ENCODE results near the gene EPAS1. TPM values are rescaled to one million over a fixed set of nuclear protein-coding genes. Genes with fewer than 3 reads are reported as not detected.
A peak's percentile ranks its signal among the peaks of the same experiment; 100 is the strongest.

EPAS1 gene
- total and polyA plus RNA-seq, 9 of the 15 experiments (the other 6 are each of a cell fraction or from before 2014, with no cell fraction given): 0.25 to 11.2 (median 4.1) TPM

DNA sequence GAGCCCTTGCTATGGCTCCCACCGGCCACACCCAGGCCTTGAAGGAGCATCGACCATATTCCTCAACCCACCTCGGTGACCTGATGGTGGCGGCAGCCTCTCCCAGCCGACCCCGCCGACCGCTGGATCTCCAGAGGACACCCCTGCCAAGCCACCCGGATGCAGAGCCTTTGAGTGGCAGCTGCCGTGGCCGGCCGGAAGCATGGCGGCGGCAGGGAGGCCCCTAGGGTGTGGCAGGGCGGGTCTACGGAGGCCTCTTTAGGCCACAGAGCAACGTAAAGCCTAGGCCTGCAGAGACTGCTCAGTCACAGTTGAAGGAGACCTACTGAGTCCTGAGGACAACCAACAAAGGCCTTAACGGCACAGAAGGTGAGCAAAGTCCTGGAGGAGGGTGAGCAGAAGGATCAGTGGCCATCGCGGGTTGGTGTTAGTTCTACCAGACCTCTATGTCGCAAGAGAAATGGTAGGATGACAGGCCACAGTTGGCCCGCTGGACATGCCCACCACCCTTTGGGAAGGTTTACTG lies 131.8 kb downstream of the EPAS1 start (continued):
- TF ChIP-seq MIER1 (IDR thresholded peaks at IDR 0.05; ENCODE audit: low read depth): no peak
- TF ChIP-seq POLR2B (IDR thresholded peaks at IDR 0.05; ENCODE audit: low read depth, partially characterized antibody): peak; percentile 83
- TF ChIP-seq HDAC3 (IDR thresholded peaks at IDR 0.05; ENCODE audit: borderline replicate concordance, partially characterized antibody): no peak
- no peak for TF ChIP-seq RBM14 (IDR thresholded peaks at IDR 0.05; ENCODE audit: borderline replicate concordance, insufficient read depth, low read depth, low read length)
- no peak for TF ChIP-seq ZNF324 (CRISPR knock-in tag; IDR thresholded peaks at IDR 0.05)
- no peak for TF ChIP-seq NFYB (IDR thresholded peaks at IDR 0.05; ENCODE audit: extremely low read depth, insufficient read length)
- 0 out of 2 replicates have a peak, but pooled peaks have one; percentile 34 for TF ChIP-seq EHMT2 (IDR thresholded peaks at IDR 0.05)
- no peak for TF ChIP-seq BRD4 (IDR thresholded peaks at IDR 0.05)
- TF ChIP-seq ETV6 (IDR thresholded peaks at IDR 0.05; ENCODE audit: borderline replicate concordance in 1 of 2, low read depth in 2 of 2, low read length in 1 of 2): no peak
- no peak for TF ChIP-seq ETV6 (CRISPR knock-in tag; IDR thresholded peaks at IDR 0.05; ENCODE audit: borderline replicate concordance)
- TF ChIP-seq NFIX (CRISPR knock-in tag; IDR thresholded peaks at IDR 0.05; ENCODE audit: low read depth): no peak
- TF ChIP-seq MAFF (IDR thresholded peaks at IDR 0.05; ENCODE audit: low read length): no peak
- peak; percentile 5 for TF ChIP-seq DACH1 (IDR thresholded peaks at IDR 0.05; ENCODE audit: partially characterized antibody)
- TF ChIP-seq ZNF146 (CRISPR knock-in tag; IDR thresholded peaks at IDR 0.05; ENCODE audit: unreplicated experiment): no peak
- TF ChIP-seq HSF4 (CRISPR knock-in tag; IDR thresholded peaks at IDR 0.05; ENCODE audit: borderline replicate concordance): no peak
- no peak; the same call in 1 of the 2 replicates for TF ChIP-seq TEAD4 (IDR thresholded peaks at IDR 0.05; ENCODE audit: low read length)
- TF ChIP-seq TEAD4 (CRISPR knock-in tag; IDR thresholded peaks at IDR 0.05; ENCODE audit: borderline replicate concordance): no peak
- no peak for TF ChIP-seq CAMTA2 (CRISPR knock-in tag; conservative IDR thresholded peaks at IDR 0.05)
- no peak for TF ChIP-seq EZH2 (IDR thresholded peaks at IDR 0.05; ENCODE audit: borderline replicate concordance, low read depth, low read length)
- TF ChIP-seq, protein P1, sequence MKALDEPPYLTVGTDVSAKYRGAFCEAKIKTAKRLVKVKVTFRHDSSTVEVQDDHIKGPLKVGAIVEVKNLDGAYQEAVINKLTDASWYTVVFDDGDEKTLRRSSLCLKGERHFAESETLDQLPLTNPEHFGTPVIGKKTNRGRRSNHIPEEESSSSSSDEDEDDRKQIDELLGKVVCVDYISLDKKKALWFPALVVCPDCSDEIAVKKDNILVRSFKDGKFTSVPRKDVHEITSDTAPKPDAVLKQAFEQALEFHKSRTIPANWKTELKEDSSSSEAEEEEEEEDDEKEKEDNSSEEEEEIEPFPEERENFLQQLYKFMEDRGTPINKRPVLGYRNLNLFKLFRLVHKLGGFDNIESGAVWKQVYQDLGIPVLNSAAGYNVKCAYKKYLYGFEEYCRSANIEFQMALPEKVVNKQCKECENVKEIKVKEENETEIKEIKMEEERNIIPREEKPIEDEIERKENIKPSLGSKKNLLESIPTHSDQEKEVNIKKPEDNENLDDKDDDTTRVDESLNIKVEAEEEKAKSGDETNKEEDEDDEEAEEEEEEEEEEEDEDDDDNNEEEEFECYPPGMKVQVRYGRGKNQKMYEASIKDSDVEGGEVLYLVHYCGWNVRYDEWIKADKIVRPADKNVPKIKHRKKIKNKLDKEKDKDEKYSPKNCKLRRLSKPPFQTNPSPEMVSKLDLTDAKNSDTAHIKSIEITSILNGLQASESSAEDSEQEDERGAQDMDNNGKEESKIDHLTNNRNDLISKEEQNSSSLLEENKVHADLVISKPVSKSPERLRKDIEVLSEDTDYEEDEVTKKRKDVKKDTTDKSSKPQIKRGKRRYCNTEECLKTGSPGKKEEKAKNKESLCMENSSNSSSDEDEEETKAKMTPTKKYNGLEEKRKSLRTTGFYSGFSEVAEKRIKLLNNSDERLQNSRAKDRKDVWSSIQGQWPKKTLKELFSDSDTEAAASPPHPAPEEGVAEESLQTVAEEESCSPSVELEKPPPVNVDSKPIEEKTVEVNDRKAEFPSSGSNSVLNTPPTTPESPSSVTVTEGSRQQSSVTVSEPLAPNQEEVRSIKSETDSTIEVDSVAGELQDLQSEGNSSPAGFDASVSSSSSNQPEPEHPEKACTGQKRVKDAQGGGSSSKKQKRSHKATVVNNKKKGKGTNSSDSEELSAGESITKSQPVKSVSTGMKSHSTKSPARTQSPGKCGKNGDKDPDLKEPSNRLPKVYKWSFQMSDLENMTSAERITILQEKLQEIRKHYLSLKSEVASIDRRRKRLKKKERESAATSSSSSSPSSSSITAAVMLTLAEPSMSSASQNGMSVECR (CRISPR knock-in tag; IDR thresholded peaks at IDR 0.05): no peak
- TF ChIP-seq, protein P2, sequence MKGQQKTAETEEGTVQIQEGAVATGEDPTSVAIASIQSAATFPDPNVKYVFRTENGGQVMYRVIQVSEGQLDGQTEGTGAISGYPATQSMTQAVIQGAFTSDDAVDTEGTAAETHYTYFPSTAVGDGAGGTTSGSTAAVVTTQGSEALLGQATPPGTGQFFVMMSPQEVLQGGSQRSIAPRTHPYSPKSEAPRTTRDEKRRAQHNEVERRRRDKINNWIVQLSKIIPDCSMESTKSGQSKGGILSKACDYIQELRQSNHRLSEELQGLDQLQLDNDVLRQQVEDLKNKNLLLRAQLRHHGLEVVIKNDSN (CRISPR knock-in tag; IDR thresholded peaks at IDR 0.05): no peak
- TF ChIP-seq, protein P3, sequence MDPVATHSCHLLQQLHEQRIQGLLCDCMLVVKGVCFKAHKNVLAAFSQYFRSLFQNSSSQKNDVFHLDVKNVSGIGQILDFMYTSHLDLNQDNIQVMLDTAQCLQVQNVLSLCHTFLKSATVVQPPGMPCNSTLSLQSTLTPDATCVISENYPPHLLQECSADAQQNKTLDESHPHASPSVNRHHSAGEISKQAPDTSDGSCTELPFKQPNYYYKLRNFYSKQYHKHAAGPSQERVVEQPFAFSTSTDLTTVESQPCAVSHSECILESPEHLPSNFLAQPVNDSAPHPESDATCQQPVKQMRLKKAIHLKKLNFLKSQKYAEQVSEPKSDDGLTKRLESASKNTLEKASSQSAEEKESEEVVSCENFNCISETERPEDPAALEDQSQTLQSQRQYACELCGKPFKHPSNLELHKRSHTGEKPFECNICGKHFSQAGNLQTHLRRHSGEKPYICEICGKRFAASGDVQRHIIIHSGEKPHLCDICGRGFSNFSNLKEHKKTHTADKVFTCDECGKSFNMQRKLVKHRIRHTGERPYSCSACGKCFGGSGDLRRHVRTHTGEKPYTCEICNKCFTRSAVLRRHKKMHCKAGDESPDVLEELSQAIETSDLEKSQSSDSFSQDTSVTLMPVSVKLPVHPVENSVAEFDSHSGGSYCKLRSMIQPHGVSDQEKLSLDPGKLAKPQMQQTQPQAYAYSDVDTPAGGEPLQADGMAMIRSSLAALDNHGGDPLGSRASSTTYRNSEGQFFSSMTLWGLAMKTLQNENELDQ (CRISPR knock-in tag; IDR thresholded peaks at IDR 0.05; ENCODE audit: borderline replicate concordance): no peak
- TF ChIP-seq ZNF445 (CRISPR knock-in tag; IDR thresholded peaks at IDR 0.05; ENCODE audit: low read depth): no peak
